ENCODE results near the gene NEGR1.

DNA sequence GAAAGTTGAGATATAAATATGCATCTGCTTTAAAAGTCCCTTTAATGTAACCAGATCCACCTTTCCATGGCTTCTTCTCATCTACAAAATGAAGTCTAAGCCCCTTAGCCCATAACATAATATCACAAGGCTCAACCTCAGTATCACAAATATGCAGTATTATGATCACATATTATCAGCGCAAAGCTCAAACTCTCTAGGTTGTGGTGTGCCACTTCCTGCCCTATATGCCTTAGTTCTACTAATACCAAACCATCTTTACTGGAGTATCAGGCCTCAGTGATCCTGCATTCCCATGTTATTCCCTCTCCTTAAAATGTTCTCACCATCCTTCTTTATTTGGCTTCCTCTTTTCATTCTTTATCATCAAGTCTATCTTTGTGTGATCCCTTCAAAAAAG lies 301.8 kb downstream of the NEGR1 start:
- no peak for TF ChIP-seq CTCF (conservative IDR thresholded peaks at IDR 0.05)
- no peak for TF ChIP-seq EZH2 (IDR thresholded peaks at IDR 0.05; ENCODE audit: low read depth)

All from PC-9 (cell line).